ENCODE measurements around the gene ASB8.

The ASB8 gene

GRCh38 chr12:48197549-48197970, 40.2 kb upstream of the ASB8 start:
- Histone ChIP-seq H3K4me1 (ENCODE audit: control insufficient read depth in 5 of 5, insufficient read depth in 5 of 5, low read length in 5 of 5) (peaks cover 0 to 34% (median 18%) of the 10 kb centered on the region in 5 donors), H3K4me3 (ENCODE audit: low read depth in 1 of 5, low read length in 5 of 5) (peak overlapping the region; percentile 77 to 98 (median 92)), H3K27me3 (ENCODE audit: control insufficient read depth in 5 of 5, insufficient read depth in 4 of 5, low read length in 5 of 5) (peaks cover 0 to 4% (median 0%) of the 10 kb centered on the region in 5 donors), H3K36me3 (ENCODE audit: control insufficient read depth in 5 of 5, insufficient read depth in 5 of 5, low read length in 5 of 5) (no peaks in the 10 kb centered on the region), H3K9me3 (ENCODE audit: control insufficient read depth in 5 of 5, low read length in 5 of 5) (peaks cover 0 to 3% (median 0%) of the 10 kb centered on the region in 5 donors), H3K9ac (ENCODE audit: low read length in 5 of 5) (peak overlapping the region; percentile 62 to 100 (median 91)), H3K27ac (ENCODE audit: low read depth, low read length) (peak overlapping the region; percentile 99)

DNA sequence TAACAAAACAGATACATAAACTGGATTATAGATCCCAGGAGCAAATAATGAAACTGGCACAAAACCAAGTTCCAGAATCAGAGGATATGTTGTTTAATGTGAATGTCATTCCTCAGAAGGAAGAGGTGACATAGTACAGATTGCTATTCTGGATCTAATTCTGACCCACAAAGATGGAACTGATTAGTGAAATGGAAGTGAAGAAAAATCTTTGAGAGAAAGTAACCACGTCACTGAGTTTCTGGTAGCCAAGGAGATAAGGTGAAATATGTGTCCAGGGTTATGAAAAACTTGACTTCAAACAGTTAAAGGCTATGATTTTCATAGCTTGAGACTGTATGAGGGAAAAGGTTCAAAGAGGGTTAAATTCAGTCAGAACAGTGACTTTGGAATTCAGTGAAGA, 37.5 kb upstream of the ASB8 start:
- peaks cover 0 to 5% (median 4%) of the 10 kb centered on the region in 5 donors for H3K27me3 ChIP-seq (ENCODE audit: control insufficient read depth in 5 of 5, insufficient read depth in 4 of 5, low read length in 5 of 5)
- no peaks in the 10 kb centered on the region for H3K9me3 ChIP-seq (ENCODE audit: control insufficient read depth in 5 of 5, low read length in 5 of 5)
- H3K36me3 ChIP-seq (ENCODE audit: control insufficient read depth in 5 of 5, insufficient read depth in 5 of 5, low read length in 5 of 5), result no peaks in the 10 kb centered on the region
- H3K4me1 ChIP-seq (ENCODE audit: control insufficient read depth in 5 of 5, insufficient read depth in 5 of 5, low read length in 5 of 5), result peaks cover 0 to 26% (median 16%) of the 10 kb centered on the region in 5 donors
- H3K4me3 ChIP-seq (ENCODE audit: low read depth in 1 of 5, low read length in 5 of 5), result no peak overlapping the region
- H3K9ac ChIP-seq (ENCODE audit: low read length in 5 of 5), result no peak overlapping the region
- no peak overlapping the region for H3K27ac ChIP-seq (ENCODE audit: low read depth, low read length)

- no peaks in the 10 kb centered on the region for H3K36me3 ChIP-seq (ENCODE audit: control insufficient read depth in 5 of 5, insufficient read depth in 5 of 5, low read length in 5 of 5)
- H3K9ac ChIP-seq (ENCODE audit: low read length in 5 of 5), result no peak overlapping the region
- no peaks in the 10 kb centered on the region for H3K9me3 ChIP-seq (ENCODE audit: control insufficient read depth in 5 of 5, low read length in 5 of 5)
- no peak overlapping the region for H3K4me3 ChIP-seq (ENCODE audit: low read depth in 1 of 5, low read length in 5 of 5)
- peaks cover 0 to 5% (median 4%) of the 10 kb centered on the region in 5 donors for H3K27me3 ChIP-seq (ENCODE audit: control insufficient read depth in 5 of 5, insufficient read depth in 4 of 5, low read length in 5 of 5)
- peaks cover 0 to 14% (median 10%) of the 10 kb centered on the region in 5 donors for H3K4me1 ChIP-seq (ENCODE audit: control insufficient read depth in 5 of 5, insufficient read depth in 5 of 5, low read length in 5 of 5)
- no peak overlapping the region for H3K27ac ChIP-seq (ENCODE audit: low read depth, low read length)
Measured at GRCh38 chr12:48193623-48194022, 36.3 kb upstream of the ASB8 start.

DNA sequence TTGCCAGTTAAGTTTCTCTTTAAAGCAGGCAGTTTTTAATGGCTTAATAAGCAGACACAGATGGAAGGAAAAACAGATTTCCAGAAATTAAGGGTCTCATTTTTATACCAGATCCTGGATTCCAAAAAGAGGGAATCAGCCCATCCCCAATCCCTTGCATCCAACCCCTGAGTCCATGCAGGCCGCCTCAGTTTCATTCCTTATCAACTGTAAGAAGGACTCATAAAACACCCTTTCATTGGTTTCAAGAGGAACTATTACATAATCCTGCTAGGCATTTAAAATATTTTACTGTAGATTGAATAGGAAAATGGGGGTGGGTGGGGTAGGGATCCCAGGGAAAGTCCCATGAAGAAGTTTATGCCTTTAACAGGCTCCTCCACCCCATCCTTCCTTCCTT, 35.5 kb upstream of the ASB8 start:
- no peaks in the 10 kb centered on the region for H3K36me3 ChIP-seq (ENCODE audit: control insufficient read depth in 5 of 5, insufficient read depth in 5 of 5, low read length in 5 of 5)
- H3K4me1 ChIP-seq (ENCODE audit: control insufficient read depth in 5 of 5, insufficient read depth in 5 of 5, low read length in 5 of 5), result peaks cover 0 to 8% (median 6%) of the 10 kb centered on the region in 5 donors
- no peak overlapping the region for H3K27ac ChIP-seq (ENCODE audit: low read depth, low read length)
- peaks cover 0 to 5% (median 4%) of the 10 kb centered on the region in 5 donors for H3K27me3 ChIP-seq (ENCODE audit: control insufficient read depth in 5 of 5, insufficient read depth in 4 of 5, low read length in 5 of 5)
- H3K9me3 ChIP-seq (ENCODE audit: control insufficient read depth in 5 of 5, low read length in 5 of 5), result no peaks in the 10 kb centered on the region
- H3K4me3 ChIP-seq (ENCODE audit: low read depth in 1 of 5, low read length in 5 of 5), result no peak overlapping the region
- no peak overlapping the region for H3K9ac ChIP-seq (ENCODE audit: low read length in 5 of 5)

DNA sequence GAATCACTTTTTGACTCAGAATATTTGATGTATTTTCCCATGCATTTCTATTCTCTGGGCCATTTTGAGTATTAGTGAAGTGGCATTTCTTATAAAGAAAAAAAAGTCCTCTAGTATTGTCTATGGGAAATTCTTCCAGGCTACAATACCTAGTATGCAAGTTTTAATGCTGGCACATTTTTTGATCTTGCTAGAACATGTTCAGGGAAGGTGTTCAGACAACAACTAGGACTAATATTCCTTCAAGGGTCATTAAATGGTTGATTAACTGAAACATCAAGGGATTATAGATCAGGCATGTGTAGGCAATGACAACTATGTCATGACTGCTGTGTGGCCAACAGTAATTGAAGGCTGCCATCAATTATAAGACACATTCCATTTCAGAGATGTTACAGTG, 33.8 kb upstream of the ASB8 start:
- H3K27ac ChIP-seq (ENCODE audit: low read depth, low read length), result no peak overlapping the region
- H3K36me3 ChIP-seq (ENCODE audit: control insufficient read depth in 5 of 5, insufficient read depth in 5 of 5, low read length in 5 of 5), result no peaks in the 10 kb centered on the region
- no peaks in the 10 kb centered on the region for H3K9me3 ChIP-seq (ENCODE audit: control insufficient read depth in 5 of 5, low read length in 5 of 5)
- H3K4me1 ChIP-seq (ENCODE audit: control insufficient read depth in 5 of 5, insufficient read depth in 5 of 5, low read length in 5 of 5), result no peaks in the 10 kb centered on the region
- no peak overlapping the region for H3K9ac ChIP-seq (ENCODE audit: low read length in 5 of 5)
- peaks cover 0 to 9% (median 4%) of the 10 kb centered on the region in 5 donors for H3K27me3 ChIP-seq (ENCODE audit: control insufficient read depth in 5 of 5, insufficient read depth in 4 of 5, low read length in 5 of 5)
- H3K4me3 ChIP-seq (ENCODE audit: low read depth in 1 of 5, low read length in 5 of 5), result no peak overlapping the region

- Histone ChIP-seq H3K9ac (ENCODE audit: low read length in 5 of 5) (no peak overlapping the region), H3K4me3 (ENCODE audit: low read depth in 1 of 5, low read length in 5 of 5) (no peak overlapping the region), H3K27ac (ENCODE audit: low read depth, low read length) (no peak overlapping the region), H3K27me3 (ENCODE audit: control insufficient read depth in 5 of 5, insufficient read depth in 4 of 5, low read length in 5 of 5) (peaks cover 11 to 25% (median 15%) of the 10 kb centered on the region in 5 donors), H3K36me3 (ENCODE audit: control insufficient read depth in 5 of 5, insufficient read depth in 5 of 5, low read length in 5 of 5) (no peaks in the 10 kb centered on the region), H3K4me1 (ENCODE audit: control insufficient read depth in 5 of 5, insufficient read depth in 5 of 5, low read length in 5 of 5) (peaks cover 0 to 2% (median 2%) of the 10 kb centered on the region in 5 donors), H3K9me3 (ENCODE audit: control insufficient read depth in 5 of 5, low read length in 5 of 5) (no peaks in the 10 kb centered on the region)
Measured at GRCh38 chr12:48189331-48190125, 32.2 kb upstream of the ASB8 start.

DNA sequence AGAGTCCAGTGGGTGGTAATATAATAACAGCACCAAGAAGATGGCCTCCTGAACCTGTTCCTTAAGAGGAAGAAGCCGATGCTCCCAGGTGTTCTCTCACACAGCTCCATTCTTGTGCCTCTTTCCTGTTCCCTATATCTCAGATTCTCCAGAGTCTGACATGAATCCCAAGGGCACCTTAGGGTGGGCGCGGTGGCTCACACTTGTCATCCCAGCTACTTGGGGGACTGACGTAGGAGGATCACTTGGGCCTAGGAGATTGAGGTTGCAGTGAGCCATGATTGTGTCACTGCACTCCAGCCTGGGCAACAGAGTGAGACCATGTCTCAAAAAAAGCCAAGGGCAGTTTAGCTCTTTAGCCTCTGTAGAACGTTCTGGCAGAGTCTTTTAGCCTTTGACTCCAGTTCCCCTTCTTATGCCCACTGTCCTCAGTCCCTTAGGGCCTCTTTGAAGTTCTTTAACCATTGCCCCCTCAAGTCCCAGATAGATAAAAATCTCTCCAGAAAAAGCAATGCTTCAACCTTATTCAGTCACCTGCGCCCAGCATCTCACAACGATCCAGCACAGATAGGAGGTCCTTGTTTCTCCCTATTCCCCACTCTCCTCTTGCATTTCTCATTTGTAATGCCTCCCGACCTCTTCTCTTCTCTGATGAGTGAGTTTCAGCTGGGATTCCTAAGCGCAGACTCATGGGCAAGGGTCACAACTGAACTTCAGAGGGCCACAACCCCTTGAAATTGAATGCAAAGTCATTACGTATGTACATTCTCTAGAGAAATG, 30.8 kb upstream of the ASB8 start:
- H3K27ac ChIP-seq (ENCODE audit: low read depth, low read length), result no peak overlapping the region
- peaks cover 16 to 35% (median 24%) of the 10 kb centered on the region in 5 donors for H3K27me3 ChIP-seq (ENCODE audit: control insufficient read depth in 5 of 5, insufficient read depth in 4 of 5, low read length in 5 of 5)
- no peaks in the 10 kb centered on the region for H3K9me3 ChIP-seq (ENCODE audit: control insufficient read depth in 5 of 5, low read length in 5 of 5)
- no peak overlapping the region for H3K4me3 ChIP-seq (ENCODE audit: low read depth in 1 of 5, low read length in 5 of 5)
- H3K36me3 ChIP-seq (ENCODE audit: control insufficient read depth in 5 of 5, insufficient read depth in 5 of 5, low read length in 5 of 5), result no peaks in the 10 kb centered on the region
- peaks cover 0 to 16% (median 15%) of the 10 kb centered on the region in 5 donors for H3K4me1 ChIP-seq (ENCODE audit: control insufficient read depth in 5 of 5, insufficient read depth in 5 of 5, low read length in 5 of 5)
- H3K9ac ChIP-seq (ENCODE audit: low read length in 5 of 5), result no peak overlapping the region

GRCh38 chr12:48185181-48185919, 28.0 kb upstream of the ASB8 start:
- Histone ChIP-seq H3K4me3 (ENCODE audit: low read depth in 1 of 5, low read length in 5 of 5) (no peak overlapping the region), H3K9me3 (ENCODE audit: control insufficient read depth in 5 of 5, low read length in 5 of 5) (no peaks in the 10 kb centered on the region), H3K27me3 (ENCODE audit: control insufficient read depth in 5 of 5, insufficient read depth in 4 of 5, low read length in 5 of 5) (peaks cover 27 to 55% (median 38%) of the 10 kb centered on the region in 5 donors), H3K27ac (ENCODE audit: low read depth, low read length) (no peak overlapping the region), H3K36me3 (ENCODE audit: control insufficient read depth in 5 of 5, insufficient read depth in 5 of 5, low read length in 5 of 5) (no peaks in the 10 kb centered on the region), H3K4me1 (ENCODE audit: control insufficient read depth in 5 of 5, insufficient read depth in 5 of 5, low read length in 5 of 5) (peaks cover 0 to 23% (median 20%) of the 10 kb centered on the region in 5 donors), H3K9ac (ENCODE audit: low read length in 5 of 5) (no peak overlapping the region)

GRCh38 chr12:48184549-48184922, 27.2 kb upstream of the ASB8 start:
- Histone ChIP-seq H3K27me3 (ENCODE audit: control insufficient read depth in 5 of 5, insufficient read depth in 4 of 5, low read length in 5 of 5) (peaks cover 24 to 53% (median 35%) of the 10 kb centered on the region in 5 donors), H3K36me3 (ENCODE audit: control insufficient read depth in 5 of 5, insufficient read depth in 5 of 5, low read length in 5 of 5) (no peaks in the 10 kb centered on the region), H3K9me3 (ENCODE audit: control insufficient read depth in 5 of 5, low read length in 5 of 5) (no peaks in the 10 kb centered on the region), H3K27ac (ENCODE audit: low read depth, low read length) (no peak overlapping the region), H3K4me3 (ENCODE audit: low read depth in 1 of 5, low read length in 5 of 5) (peak overlapping the region in 4 of 5 donors; percentile 11 to 79 (median 42)), H3K4me1 (ENCODE audit: control insufficient read depth in 5 of 5, insufficient read depth in 5 of 5, low read length in 5 of 5) (peaks cover 0 to 23% (median 20%) of the 10 kb centered on the region in 5 donors), H3K9ac (ENCODE audit: low read length in 5 of 5) (peak overlapping the region in 1 of 5 donors; percentile 39)
